ENCODE measurements around the gene KCNN3.

- TF ChIP-seq ZFP3 (CRISPR knock-in tag; IDR thresholded peaks at IDR 0.05) (no peak), CSDC2 (CRISPR knock-in tag; IDR thresholded peaks at IDR 0.05) (no peak), ISL1 (CRISPR knock-in tag; IDR thresholded peaks at IDR 0.05) (no peak), ZFP30 (CRISPR knock-in tag; IDR thresholded peaks at IDR 0.05) (no peak), ARNTL (CRISPR knock-in tag; IDR thresholded peaks at IDR 0.05; ENCODE audit: borderline replicate concordance, low read depth) (no peak), TSHZ2 (CRISPR knock-in tag; IDR thresholded peaks at IDR 0.05) (no peak), SNAI2 (CRISPR knock-in tag; IDR thresholded peaks at IDR 0.05) (no peak), ZC3H10 (CRISPR knock-in tag; IDR thresholded peaks at IDR 0.05) (no peak), PATZ1 (CRISPR knock-in tag; IDR thresholded peaks at IDR 0.05; ENCODE audit: borderline replicate concordance) (no peak), ESRRG (CRISPR knock-in tag; IDR thresholded peaks at IDR 0.05) (no peak)
These were observed 41.0 kb downstream of the KCNN3 start for GRCh38 chr1:154829062-154829461.

Measured in SK-N-SH treated with all-trans-retinoic acid at 6 μM for 48 hours (cell line).